Muscle layer of duodenum (tissue), 2 donors: ENCODE results near the gene POU2F1.

Experiments
- H3K27ac ChIP-seq: one replicate; pipeline ENCODE4 v1.7.0; 2013; ENCODE audit warnings: mild to moderate bottlenecking, low read length
- H3K27me3 ChIP-seq: one replicate; pipeline ENCODE4 v1.7.0; 2013; ENCODE audit warnings: low read depth, mild to moderate bottlenecking, control low read depth, low read length
- H3K36me3 ChIP-seq, 2 donors: one replicate each; pipeline ENCODE4 v1.7.0; 2013; ENCODE audit warnings: low read length in 2 of 2, control low read depth in 1 of 2, mild to moderate bottlenecking in 1 of 2; ENCODE audit not compliant: insufficient read depth in 2 of 2, control insufficient read depth in 1 of 2
- H3K4me1 ChIP-seq, 2 donors: one replicate each; pipeline ENCODE4 v1.7.0; 2013; ENCODE audit warnings: low read length in 2 of 2, mild to moderate bottlenecking in 2 of 2, control low read depth in 1 of 2, moderate library complexity in 1 of 2; ENCODE audit not compliant: insufficient read depth in 2 of 2, control insufficient read depth in 1 of 2
- H3K4me3 ChIP-seq, 2 donors: one replicate each; pipeline ENCODE4 v1.7.0; 2013; ENCODE audit warnings: low read length in 2 of 2, low read depth in 1 of 2, mild to moderate bottlenecking in 1 of 2
- H3K9me3 ChIP-seq, 2 donors: one replicate each; pipeline ENCODE4 v1.7.0; 2013; ENCODE audit warnings: low read length in 2 of 2, control low read depth in 1 of 2, mild to moderate bottlenecking in 1 of 2; ENCODE audit not compliant: control insufficient read depth in 1 of 2
- donor health status: healthy.

POU2F1 gene

GRCh38 chr1:167428395-167428794 is 207.7 kb downstream of the POU2F1 start:
- Histone ChIP-seq H3K36me3 (peaks cover 0 to 9% of the 10 kb centered on the region in 2 donors), H3K27ac (no peak overlapping the region), H3K4me3 (no peak overlapping the region), H3K9me3 (no peaks in the 10 kb centered on the region), H3K4me1 (peaks cover 0 to 8% of the 10 kb centered on the region in 2 donors), H3K27me3 (no peaks in the 10 kb centered on the region)

DNA sequence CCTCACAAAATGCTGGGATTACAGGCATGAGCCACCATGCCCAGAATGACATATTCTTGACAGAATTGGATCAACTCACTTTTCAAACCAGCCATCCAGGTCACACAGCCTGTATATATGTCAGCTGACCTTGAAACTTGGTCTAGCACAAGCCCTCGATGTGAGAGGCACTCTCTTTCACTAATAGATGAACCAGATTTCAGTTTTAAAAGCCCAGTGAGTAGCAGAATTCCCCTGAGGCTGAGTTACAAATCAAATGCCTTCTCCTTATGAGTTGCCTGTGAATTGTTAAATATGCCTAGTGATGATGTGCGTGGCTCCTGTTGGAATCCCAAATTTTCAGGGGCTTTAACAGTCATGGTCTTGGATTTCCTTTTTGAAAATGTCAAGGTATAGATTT is 208.9 kb downstream of the POU2F1 start:
- Histone ChIP-seq H3K4me3 (no peak overlapping the region), H3K36me3 (peaks cover 0 to 1% of the 10 kb centered on the region in 2 donors), H3K4me1 (peaks cover 0 to 8% of the 10 kb centered on the region in 2 donors), H3K27me3 (no peaks in the 10 kb centered on the region), H3K27ac (no peak overlapping the region), H3K9me3 (no peaks in the 10 kb centered on the region)

DNA sequence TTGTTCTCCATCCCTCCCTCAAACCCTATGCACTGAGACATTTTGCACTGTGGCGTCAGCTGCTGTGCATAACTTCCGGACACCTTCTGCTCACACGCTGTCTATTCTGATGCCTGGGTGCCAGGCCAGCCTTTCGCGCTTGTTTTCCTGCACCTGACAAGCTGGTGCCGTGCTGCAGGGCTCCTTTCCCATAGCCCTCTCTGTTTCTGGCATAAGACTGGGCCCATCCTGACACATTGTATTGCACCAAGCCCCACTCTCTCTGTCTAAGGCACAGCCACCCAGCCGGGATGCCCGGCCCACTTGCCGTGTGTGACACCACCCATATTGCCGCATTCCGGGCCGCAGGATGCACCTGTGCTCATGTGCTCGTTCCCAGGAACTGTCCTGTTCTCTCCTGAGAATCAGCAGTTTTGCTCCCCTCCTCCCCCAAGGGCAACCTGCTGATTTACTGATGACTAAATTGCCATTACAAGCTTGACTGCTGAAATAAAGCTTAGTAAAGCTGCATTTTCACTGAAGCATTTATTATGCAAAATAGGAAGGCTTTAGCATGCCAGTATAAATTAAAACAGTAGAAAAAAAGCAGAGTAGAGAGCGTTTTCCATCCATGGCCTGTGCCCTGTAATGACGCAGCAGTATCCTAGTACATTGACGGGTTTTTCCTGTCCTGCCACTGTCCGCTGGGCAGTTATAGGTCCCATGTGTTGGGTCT is 209.6 kb downstream of the POU2F1 start:
- Histone ChIP-seq H3K27me3 (no peaks in the 10 kb centered on the region), H3K36me3 (no peaks in the 10 kb centered on the region), H3K4me1 (peaks cover 0 to 8% of the 10 kb centered on the region in 2 donors), H3K9me3 (no peaks in the 10 kb centered on the region), H3K27ac (no peak overlapping the region), H3K4me3 (no peak overlapping the region)

GRCh38 chr1:167430849-167431242 is 210.2 kb downstream of the POU2F1 start:
- Histone ChIP-seq H3K4me1 (peaks cover 0 to 8% of the 10 kb centered on the region in 2 donors), H3K27ac (no peak overlapping the region), H3K36me3 (no peaks in the 10 kb centered on the region), H3K9me3 (no peaks in the 10 kb centered on the region), H3K4me3 (no peak overlapping the region), H3K27me3 (no peaks in the 10 kb centered on the region)

- Histone ChIP-seq H3K36me3 (no peaks in the 10 kb centered on the region), H3K9me3 (no peaks in the 10 kb centered on the region), H3K27me3 (no peaks in the 10 kb centered on the region), H3K4me1 (peaks cover 0 to 8% of the 10 kb centered on the region in 2 donors), H3K4me3 (no peak overlapping the region), H3K27ac (no peak overlapping the region)
Measured at GRCh38 chr1:167431261-167431908, 210.7 kb downstream of the POU2F1 start.

DNA sequence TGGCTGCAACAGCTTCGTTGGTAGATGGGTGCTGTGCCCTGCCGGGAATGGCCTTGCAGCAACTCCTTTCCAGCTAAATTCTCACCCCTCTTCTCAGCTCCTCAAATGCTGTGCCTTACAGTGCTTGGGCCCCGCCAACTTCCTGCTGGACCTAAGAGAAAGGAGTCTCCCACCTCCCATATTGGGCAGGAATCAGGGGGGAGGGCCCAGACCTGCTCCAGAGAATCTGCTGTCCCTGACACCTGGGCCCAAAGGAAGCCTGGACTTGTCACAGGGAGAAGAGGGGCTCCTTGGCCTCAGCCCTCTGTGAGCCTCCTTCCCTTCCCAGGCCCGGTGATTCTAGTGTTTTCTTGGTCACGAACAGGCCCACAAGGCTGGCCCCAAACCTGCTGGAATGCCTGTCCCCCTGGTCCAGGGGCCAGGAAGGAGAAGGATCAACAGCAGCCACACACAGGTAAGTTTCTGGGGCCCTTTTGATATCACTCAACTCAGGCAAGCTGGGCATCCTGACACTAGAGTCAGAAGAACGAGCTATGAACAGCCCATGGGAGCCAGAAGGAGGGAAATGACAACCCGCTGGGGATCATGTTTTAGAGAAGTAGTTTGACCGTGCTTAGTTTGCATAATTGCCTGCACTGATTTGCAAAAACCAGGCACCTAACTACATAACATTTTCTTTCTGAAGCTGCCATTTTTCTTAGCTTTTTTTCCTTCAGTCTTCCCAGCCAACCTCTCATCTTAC is 211.4 kb downstream of the POU2F1 start:
- Histone ChIP-seq H3K27ac (no peak overlapping the region), H3K4me1 (peaks cover 0 to 8% of the 10 kb centered on the region in 2 donors), H3K9me3 (no peaks in the 10 kb centered on the region), H3K36me3 (no peaks in the 10 kb centered on the region), H3K27me3 (no peaks in the 10 kb centered on the region), H3K4me3 (no peak overlapping the region)

- no peaks in the 10 kb centered on the region for H3K9me3 ChIP-seq
- H3K27me3 ChIP-seq: no peaks in the 10 kb centered on the region
- H3K4me3 ChIP-seq: no peak overlapping the region
- no peaks in the 10 kb centered on the region for H3K36me3 ChIP-seq
- no peak overlapping the region for H3K27ac ChIP-seq
- H3K4me1 ChIP-seq: peaks cover 0 to 5% of the 10 kb centered on the region in 2 donors
Measured at GRCh38 chr1:167432780-167433179, 212.1 kb downstream of the POU2F1 start.

DNA sequence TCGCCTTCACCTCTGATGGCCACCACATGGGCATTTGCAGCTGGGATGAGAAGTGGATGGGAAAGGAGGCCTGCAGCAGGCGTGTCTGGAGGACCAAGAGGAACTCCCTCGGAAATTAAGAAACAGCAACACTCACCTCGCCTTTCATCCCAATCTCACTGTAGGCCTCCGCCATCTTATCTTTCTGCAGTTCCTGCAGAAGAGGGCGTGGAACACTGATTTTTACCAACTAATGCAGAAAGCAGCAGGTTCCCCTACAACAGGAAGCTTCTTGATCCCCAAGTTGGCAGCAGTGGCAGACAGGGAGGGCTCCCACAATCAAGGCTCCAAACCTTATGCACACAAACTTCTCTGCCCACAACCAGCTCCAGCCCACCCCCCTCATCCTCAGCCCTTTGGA is 213.2 kb downstream of the POU2F1 start:
- peaks cover 0 to under 1% of the 10 kb centered on the region in 2 donors for H3K4me1 ChIP-seq
- peaks cover 8% of the 10 kb centered on the region for H3K27me3 ChIP-seq

DNA sequence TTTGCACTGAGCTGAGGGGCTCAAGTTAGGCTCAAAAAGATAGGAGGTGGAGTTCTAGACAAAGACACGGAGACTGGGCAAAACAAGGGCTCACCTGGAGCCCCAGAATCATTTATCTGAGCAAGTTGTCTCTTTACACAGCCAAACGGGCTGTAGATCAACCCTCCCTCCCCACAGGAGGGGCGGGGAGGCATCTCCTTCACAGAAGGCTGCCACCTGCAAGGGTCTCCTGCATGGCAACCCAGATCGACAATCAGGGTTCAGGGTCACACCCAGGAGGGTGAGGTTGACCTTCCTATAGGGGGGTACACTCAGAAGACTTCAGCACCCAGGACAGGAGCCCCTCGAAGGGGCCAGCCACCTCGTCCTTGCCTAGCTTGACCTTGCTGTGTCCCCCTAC is 213.6 kb downstream of the POU2F1 start:
- no peak overlapping the region for H3K4me3 ChIP-seq
- H3K36me3 ChIP-seq: no peaks in the 10 kb centered on the region
- no peaks in the 10 kb centered on the region for H3K9me3 ChIP-seq
- H3K27ac ChIP-seq: no peak overlapping the region
- H3K27me3 ChIP-seq: peaks cover 12% of the 10 kb centered on the region
- H3K4me1 ChIP-seq: peaks cover 0 to 4% of the 10 kb centered on the region in 2 donors

More for the DNA sequence above, 213.2 kb downstream of the POU2F1 start:
- Histone ChIP-seq H3K9me3 (no peaks in the 10 kb centered on the region), H3K4me3 (no peak overlapping the region), H3K27ac (no peak overlapping the region), H3K36me3 (no peaks in the 10 kb centered on the region)

DNA sequence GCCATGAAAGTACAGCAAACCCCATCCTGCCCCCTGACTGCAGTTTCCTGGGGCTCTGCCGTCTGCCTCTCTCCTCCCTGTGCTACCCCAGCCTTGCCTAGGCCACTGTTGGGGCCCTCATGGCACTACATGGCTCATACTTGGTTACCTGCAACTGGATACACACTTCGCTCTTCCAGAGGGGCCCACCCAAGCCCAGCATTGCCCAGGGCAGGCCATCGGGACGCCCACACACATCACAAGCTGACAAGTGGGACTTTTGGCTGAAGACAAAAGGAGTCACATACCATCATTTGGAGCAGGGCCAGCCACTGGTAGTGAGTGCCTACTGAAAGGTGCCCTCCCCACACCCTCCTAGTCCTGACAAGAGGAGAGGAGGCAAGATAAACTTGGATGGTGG is 214.8 kb downstream of the POU2F1 start:
- Histone ChIP-seq H3K4me1 (peaks cover 0 to 11% of the 10 kb centered on the region in 2 donors), H3K9me3 (no peaks in the 10 kb centered on the region), H3K27me3 (peaks cover 12% of the 10 kb centered on the region), H3K36me3 (no peaks in the 10 kb centered on the region), H3K4me3 (no peak overlapping the region), H3K27ac (no peak overlapping the region)
